Panc1 (cell line): ENCODE measurements around the gene CEP170.

Source experiments
- CTCF ChIP-seq: fragments of 450-650 bp; IDR thresholded peaks from 2 replicates; pipeline ENCODE4 v1.5.1; 2017; ENCODE audit warnings: mild to moderate bottlenecking
- POLR2AphosphoS5 ChIP-seq: IDR thresholded peaks from 2 replicates; pipeline ENCODE4 v1.6.1; 2012; ENCODE audit warnings: mild to moderate bottlenecking, low read depth, low read length, moderate library complexity
- TF ChIP-seq, protein P1 (sequence below), 2 experiments: IDR thresholded peaks; 2 replicates each; pipeline ENCODE4 v1.6.1; 2011 to 2012; ENCODE audit warnings: low read depth in 2 of 2, control low read depth in 1 of 2, low read length in 1 of 2, mild to moderate bottlenecking in 1 of 2, moderate library complexity in 1 of 2; ENCODE audit not compliant: insufficient read depth in 1 of 2

GRCh38 chr1:243273506-243273905 lies 18.4 kb upstream of the CEP170 start:
- TF ChIP-seq CTCF (no peak), POLR2AphosphoS5 (no peak)
- TF ChIP-seq, protein P1, sequence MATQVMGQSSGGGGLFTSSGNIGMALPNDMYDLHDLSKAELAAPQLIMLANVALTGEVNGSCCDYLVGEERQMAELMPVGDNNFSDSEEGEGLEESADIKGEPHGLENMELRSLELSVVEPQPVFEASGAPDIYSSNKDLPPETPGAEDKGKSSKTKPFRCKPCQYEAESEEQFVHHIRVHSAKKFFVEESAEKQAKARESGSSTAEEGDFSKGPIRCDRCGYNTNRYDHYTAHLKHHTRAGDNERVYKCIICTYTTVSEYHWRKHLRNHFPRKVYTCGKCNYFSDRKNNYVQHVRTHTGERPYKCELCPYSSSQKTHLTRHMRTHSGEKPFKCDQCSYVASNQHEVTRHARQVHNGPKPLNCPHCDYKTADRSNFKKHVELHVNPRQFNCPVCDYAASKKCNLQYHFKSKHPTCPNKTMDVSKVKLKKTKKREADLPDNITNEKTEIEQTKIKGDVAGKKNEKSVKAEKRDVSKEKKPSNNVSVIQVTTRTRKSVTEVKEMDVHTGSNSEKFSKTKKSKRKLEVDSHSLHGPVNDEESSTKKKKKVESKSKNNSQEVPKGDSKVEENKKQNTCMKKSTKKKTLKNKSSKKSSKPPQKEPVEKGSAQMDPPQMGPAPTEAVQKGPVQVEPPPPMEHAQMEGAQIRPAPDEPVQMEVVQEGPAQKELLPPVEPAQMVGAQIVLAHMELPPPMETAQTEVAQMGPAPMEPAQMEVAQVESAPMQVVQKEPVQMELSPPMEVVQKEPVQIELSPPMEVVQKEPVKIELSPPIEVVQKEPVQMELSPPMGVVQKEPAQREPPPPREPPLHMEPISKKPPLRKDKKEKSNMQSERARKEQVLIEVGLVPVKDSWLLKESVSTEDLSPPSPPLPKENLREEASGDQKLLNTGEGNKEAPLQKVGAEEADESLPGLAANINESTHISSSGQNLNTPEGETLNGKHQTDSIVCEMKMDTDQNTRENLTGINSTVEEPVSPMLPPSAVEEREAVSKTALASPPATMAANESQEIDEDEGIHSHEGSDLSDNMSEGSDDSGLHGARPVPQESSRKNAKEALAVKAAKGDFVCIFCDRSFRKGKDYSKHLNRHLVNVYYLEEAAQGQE (IDR thresholded peaks at IDR 0.05; ENCODE audit: insufficient read depth in 1 of 2, low read depth in 2 of 2, low read length in 1 of 2), result no peak
